ENCODE results near the gene CEP164.

CEP164 gene

GRCh38 chr11:117366875-117367274 lies 39.2 kb downstream of the CEP164 start:
- DNase-seq: no peak

GRCh38 chr11:117369534-117369933 lies 41.9 kb downstream of the CEP164 start:
- no peak for DNase-seq

- DNase-seq: no peak
These were observed 43.8 kb downstream of the CEP164 start for GRCh38 chr11:117371453-117371852.

GRCh38 chr11:117374316-117375055 lies 46.8 kb downstream of the CEP164 start:
- no peak for DNase-seq

- no peak for DNase-seq
These were observed 48.3 kb downstream of the CEP164 start for GRCh38 chr11:117375960-117376359.

GRCh38 chr11:117376517-117376916 lies 48.9 kb downstream of the CEP164 start:
- DNase-seq: no peak

- DNase-seq: no peak
These were observed 51.6 kb downstream of the CEP164 start for GRCh38 chr11:117378976-117379865.

- DNase-seq: no peak
These were observed 53.0 kb downstream of the CEP164 start for GRCh38 chr11:117380676-117381075.

- DNase-seq: no peak
These were observed 54.1 kb downstream of the CEP164 start for GRCh38 chr11:117381481-117382387.

GRCh38 chr11:117382746-117383145 lies 55.1 kb downstream of the CEP164 start:
- DNase-seq: no peak

- no peak for DNase-seq
These were observed 56.4 kb downstream of the CEP164 start for GRCh38 chr11:117384045-117384444.

- DNase-seq: no peak
These were observed 57.8 kb downstream of the CEP164 start for GRCh38 chr11:117385471-117385870.

GRCh38 chr11:117385906-117386305 lies 58.3 kb downstream of the CEP164 start:
- no peak for DNase-seq

GRCh38 chr11:117387992-117388755 lies 60.5 kb downstream of the CEP164 start:
- DNase-seq: no peak

GRCh38 chr11:117390743-117391142 lies 63.1 kb downstream of the CEP164 start:
- DNase-seq: no peak

- no peak for DNase-seq
These were observed 63.5 kb downstream of the CEP164 start for GRCh38 chr11:117391181-117391580.

GRCh38 chr11:117392001-117392690 lies 64.5 kb downstream of the CEP164 start:
- no peak for DNase-seq

- no peak for DNase-seq
These were observed 65.3 kb downstream of the CEP164 start for GRCh38 chr11:117392979-117393378.

- DNase-seq: no peak
These were observed 66.7 kb downstream of the CEP164 start for GRCh38 chr11:117394221-117394925.

GRCh38 chr11:117395476-117395875 lies 67.8 kb downstream of the CEP164 start:
- no peak for DNase-seq

- no peak for DNase-seq
These were observed 69.3 kb downstream of the CEP164 start for GRCh38 chr11:117396970-117397369.
